ENCODE results near the gene PIGV.

- TF ChIP-seq CTCF (IDR thresholded peaks at IDR 0.05) (no peak), POLR2A (IDR thresholded peaks at IDR 0.05) (no peak), EP300 (IDR thresholded peaks at IDR 0.05) (no peak)
Measured at GRCh38 chr1:26787381-26787705, 407 bp upstream of the PIGV start.

Measured in ovary (tissue), 3 donors.